ENCODE data around the gene GATA3.

Gene GATA3

DNA sequence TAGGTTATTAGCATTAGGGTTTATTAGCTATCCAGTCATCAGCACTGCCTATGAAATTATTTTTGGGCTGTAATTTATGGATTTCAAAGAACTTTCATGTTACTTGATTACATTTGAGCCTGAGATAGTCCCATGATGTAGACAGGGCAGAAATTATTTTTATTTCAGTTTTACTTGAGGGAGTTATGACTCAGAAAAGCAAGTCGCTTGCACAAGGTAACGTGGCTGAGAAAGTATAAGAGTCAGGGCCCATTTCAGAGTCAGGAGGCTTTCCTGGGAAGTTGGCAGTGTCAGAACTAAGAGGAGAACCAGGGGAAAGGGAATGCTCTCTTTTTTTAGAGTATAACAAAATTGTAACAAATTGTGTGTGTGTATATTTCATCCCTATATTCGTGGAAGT lies 16.5 kb downstream of the GATA3 start:
- TF ChIP-seq, protein P1, sequence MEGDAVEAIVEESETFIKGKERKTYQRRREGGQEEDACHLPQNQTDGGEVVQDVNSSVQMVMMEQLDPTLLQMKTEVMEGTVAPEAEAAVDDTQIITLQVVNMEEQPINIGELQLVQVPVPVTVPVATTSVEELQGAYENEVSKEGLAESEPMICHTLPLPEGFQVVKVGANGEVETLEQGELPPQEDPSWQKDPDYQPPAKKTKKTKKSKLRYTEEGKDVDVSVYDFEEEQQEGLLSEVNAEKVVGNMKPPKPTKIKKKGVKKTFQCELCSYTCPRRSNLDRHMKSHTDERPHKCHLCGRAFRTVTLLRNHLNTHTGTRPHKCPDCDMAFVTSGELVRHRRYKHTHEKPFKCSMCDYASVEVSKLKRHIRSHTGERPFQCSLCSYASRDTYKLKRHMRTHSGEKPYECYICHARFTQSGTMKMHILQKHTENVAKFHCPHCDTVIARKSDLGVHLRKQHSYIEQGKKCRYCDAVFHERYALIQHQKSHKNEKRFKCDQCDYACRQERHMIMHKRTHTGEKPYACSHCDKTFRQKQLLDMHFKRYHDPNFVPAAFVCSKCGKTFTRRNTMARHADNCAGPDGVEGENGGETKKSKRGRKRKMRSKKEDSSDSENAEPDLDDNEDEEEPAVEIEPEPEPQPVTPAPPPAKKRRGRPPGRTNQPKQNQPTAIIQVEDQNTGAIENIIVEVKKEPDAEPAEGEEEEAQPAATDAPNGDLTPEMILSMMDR (IDR thresholded peaks at IDR 0.05; ENCODE audit: control insufficient read depth, insufficient read depth, low read depth, low read length, missing control alignments), result no peak
- H3K4me3 ChIP-seq (ENCODE audit: control insufficient read depth, low read depth, low read length), result no peak overlapping the region
- no peak for DNase-seq (ENCODE audit: low read depth)

DNA sequence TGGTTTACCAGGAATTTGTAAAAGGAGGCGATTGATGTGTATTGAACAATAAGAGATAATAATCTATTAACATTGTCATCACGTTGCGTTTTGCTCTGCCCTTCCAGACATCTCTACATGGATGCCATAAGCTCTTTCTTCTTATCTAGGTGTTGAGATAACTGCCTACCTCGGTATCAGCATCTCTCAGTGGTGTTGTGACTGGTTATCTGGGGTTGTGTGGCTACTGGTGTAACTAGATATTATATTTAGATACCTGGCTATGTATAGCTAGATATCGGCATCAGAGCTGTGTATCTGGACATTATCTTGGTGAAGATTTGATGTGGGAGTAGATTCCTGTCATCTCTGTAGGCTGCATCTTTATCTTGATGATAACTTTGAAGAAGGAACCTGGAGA lies 17.2 kb downstream of the GATA3 start:
- TF ChIP-seq, protein P1 (IDR thresholded peaks at IDR 0.05; ENCODE audit: control insufficient read depth, insufficient read depth, low read depth, low read length, missing control alignments), result no peak
- no peak overlapping the region for H3K4me3 ChIP-seq (ENCODE audit: control insufficient read depth, low read depth, low read length)

DNA sequence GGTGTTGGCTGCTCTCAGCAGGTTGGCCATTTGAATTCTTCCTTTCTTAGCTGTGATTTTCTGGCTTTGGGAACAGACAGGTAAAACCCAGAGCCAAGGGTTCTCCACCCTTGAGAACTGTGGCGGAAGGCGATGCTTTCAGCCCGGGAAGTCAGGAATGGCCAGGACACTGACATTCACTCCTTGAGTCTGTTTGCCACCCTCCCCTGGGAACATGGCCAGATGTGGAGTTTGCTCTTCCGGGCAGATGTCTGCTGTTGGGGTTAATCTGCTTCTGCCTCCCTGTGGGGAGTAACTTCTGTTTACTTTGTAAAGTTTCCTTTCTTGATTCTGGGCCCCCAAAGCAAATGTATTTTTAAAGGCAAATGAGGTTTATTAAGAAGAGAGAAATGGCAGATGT lies 17.7 kb downstream of the GATA3 start:
- TF ChIP-seq, protein P1 (IDR thresholded peaks at IDR 0.05; ENCODE audit: control insufficient read depth, insufficient read depth, low read depth, low read length, missing control alignments), result no peak
- DNase-seq (ENCODE audit: low read depth), result no peak
- H3K4me3 ChIP-seq (ENCODE audit: control insufficient read depth, low read depth, low read length), result no peak overlapping the region

More for the DNA sequence above, 17.2 kb downstream of the GATA3 start:
- no peak for DNase-seq (ENCODE audit: low read depth)

DNA sequence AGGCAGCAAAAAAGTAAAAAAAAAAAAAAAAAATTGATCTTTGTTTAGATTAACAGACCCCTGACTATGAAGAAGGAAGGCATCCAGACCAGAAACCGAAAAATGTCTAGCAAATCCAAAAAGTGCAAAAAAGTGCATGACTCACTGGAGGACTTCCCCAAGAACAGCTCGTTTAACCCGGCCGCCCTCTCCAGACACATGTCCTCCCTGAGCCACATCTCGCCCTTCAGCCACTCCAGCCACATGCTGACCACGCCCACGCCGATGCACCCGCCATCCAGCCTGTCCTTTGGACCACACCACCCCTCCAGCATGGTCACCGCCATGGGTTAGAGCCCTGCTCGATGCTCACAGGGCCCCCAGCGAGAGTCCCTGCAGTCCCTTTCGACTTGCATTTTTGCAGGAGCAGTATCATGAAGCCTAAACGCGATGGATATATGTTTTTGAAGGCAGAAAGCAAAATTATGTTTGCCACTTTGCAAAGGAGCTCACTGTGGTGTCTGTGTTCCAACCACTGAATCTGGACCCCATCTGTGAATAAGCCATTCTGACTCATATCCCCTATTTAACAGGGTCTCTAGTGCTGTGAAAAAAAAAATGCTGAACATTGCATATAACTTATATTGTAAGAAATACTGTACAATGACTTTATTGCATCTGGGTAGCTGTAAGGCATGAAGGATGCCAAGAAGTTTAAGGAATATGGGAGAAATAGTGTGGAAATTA lies 19.4 kb downstream of the GATA3 start:
- no peak for DNase-seq (ENCODE audit: low read depth)
- H3K4me3 ChIP-seq (ENCODE audit: control insufficient read depth, low read depth, low read length), result no peak overlapping the region
- TF ChIP-seq, protein P1 (IDR thresholded peaks at IDR 0.05; ENCODE audit: control insufficient read depth, insufficient read depth, low read depth, low read length, missing control alignments), result no peak

DNA sequence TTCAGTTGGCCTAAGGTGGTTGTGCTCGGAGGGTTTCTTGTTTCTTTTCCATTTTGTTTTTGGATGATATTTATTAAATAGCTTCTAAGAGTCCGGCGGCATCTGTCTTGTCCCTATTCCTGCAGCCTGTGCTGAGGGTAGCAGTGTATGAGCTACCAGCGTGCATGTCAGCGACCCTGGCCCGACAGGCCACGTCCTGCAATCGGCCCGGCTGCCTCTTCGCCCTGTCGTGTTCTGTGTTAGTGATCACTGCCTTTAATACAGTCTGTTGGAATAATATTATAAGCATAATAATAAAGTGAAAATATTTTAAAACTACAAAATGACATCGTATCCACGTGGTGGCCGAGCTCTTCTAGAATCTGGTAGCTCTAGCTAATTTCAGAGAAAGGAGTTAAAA lies 20.4 kb downstream of the GATA3 start:
- TF ChIP-seq, protein P1 (IDR thresholded peaks at IDR 0.05; ENCODE audit: control insufficient read depth, insufficient read depth, low read depth, low read length, missing control alignments), result no peak
- DNase-seq (ENCODE audit: low read depth), result no peak
- H3K4me3 ChIP-seq (ENCODE audit: control insufficient read depth, low read depth, low read length), result no peak overlapping the region

DNA sequence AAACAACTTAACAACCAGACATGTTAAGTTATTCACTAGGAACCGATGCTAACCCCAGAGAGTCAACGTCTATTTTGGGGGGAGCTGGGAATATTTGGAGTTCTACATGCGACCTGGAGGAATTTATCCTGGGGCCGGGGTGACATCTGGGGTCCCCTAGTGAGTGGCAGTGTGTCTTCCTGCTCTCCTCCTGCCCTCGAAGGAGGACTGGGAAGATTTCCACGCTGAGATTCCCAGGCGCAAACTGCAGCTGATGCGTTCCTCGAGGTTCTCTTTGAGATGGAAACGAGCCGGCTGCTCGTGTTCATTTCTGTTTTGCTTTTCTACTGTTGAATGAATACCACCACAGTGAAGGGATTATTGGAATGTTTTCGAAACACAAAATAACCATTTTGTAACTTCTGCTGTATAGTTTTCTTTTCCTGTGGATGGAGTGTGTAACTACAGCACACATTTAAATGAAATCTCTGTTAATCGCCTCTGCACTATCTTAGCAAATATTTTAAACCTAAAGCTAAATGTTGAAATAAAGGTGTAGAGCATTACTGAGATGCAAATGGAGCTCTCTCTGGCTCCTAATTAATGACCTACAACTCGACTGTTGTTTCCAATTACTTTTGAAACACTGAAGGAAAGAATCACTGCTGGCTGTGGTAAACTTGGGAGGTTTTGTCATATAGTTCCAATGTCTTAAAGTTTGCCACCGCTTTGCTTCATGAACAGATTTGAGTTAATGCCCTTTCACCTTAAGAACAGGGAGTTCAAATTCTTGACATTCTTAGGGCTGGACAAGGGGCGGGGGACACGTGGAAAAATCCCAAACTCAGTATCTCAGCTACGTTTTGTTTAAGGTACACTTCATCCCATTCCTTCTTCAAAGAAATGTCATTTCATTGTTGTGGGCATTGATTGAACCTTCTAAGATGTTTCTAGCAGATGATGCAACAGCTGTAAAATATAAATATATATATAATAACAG lies 21.1 kb downstream of the GATA3 start:
- DNase-seq (ENCODE audit: low read depth), result no peak
- TF ChIP-seq, protein P1 (IDR thresholded peaks at IDR 0.05; ENCODE audit: control insufficient read depth, insufficient read depth, low read depth, low read length, missing control alignments), result no peak
- H3K4me3 ChIP-seq (ENCODE audit: control insufficient read depth, low read depth, low read length), result no peak overlapping the region

Measured in AG09309 (cell line).